Liver (tissue), 3 donors: ENCODE data around the gene WAC.

Experiments
- CTCF ChIP-seq: fragments of 150-350 bp; IDR thresholded peaks from 2 replicates; pipeline ENCODE4 v1.5.1; 2017; ENCODE audit warnings: improper control_type of control experiment, low read depth, low read length; ENCODE audit not compliant: missing input control
- GABPA ChIP-seq, 2 donors: IDR thresholded peaks in 1 of 2; conservative IDR thresholded peaks in 1 of 2; 2 replicates each; pipeline ENCODE4 v1.6.1; 2016; ENCODE audit warnings: antibody characterized with exemption in 2 of 2, mild to moderate bottlenecking in 1 of 2, moderate library complexity in 1 of 2
- TAF1 ChIP-seq: conservative IDR thresholded peaks from 2 replicates; pipeline ENCODE4 v1.6.1; 2016; ENCODE audit warnings: antibody characterized with exemption, mild to moderate bottlenecking
- TF ChIP-seq, protein P1 (sequence below): IDR thresholded peaks from 2 replicates; pipeline ENCODE4 v1.6.1; 2016; ENCODE audit warnings: antibody characterized with exemption
- TF ChIP-seq, protein P2 (sequence below): IDR thresholded peaks from 2 replicates; pipeline ENCODE4 v1.6.1; 2016; ENCODE audit warnings: antibody characterized with exemption, mild to moderate bottlenecking
- donor health status: healthy.
- donor health status: healthy.

- TF ChIP-seq CTCF = no peak
- TF ChIP-seq TAF1 = no peak
- TF ChIP-seq, protein P1, sequence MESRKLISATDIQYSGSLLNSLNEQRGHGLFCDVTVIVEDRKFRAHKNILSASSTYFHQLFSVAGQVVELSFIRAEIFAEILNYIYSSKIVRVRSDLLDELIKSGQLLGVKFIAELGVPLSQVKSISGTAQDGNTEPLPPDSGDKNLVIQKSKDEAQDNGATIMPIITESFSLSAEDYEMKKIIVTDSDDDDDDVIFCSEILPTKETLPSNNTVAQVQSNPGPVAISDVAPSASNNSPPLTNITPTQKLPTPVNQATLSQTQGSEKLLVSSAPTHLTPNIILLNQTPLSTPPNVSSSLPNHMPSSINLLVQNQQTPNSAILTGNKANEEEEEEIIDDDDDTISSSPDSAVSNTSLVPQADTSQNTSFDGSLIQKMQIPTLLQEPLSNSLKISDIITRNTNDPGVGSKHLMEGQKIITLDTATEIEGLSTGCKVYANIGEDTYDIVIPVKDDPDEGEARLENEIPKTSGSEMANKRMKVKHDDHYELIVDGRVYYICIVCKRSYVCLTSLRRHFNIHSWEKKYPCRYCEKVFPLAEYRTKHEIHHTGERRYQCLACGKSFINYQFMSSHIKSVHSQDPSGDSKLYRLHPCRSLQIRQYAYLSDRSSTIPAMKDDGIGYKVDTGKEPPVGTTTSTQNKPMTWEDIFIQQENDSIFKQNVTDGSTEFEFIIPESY = no peak
- TF ChIP-seq GABPA (IDR thresholded peaks at IDR 0.05 in 1 of 2, conservative IDR thresholded peaks at IDR 0.05 in 1 of 2) = no peak
- TF ChIP-seq, protein P2, sequence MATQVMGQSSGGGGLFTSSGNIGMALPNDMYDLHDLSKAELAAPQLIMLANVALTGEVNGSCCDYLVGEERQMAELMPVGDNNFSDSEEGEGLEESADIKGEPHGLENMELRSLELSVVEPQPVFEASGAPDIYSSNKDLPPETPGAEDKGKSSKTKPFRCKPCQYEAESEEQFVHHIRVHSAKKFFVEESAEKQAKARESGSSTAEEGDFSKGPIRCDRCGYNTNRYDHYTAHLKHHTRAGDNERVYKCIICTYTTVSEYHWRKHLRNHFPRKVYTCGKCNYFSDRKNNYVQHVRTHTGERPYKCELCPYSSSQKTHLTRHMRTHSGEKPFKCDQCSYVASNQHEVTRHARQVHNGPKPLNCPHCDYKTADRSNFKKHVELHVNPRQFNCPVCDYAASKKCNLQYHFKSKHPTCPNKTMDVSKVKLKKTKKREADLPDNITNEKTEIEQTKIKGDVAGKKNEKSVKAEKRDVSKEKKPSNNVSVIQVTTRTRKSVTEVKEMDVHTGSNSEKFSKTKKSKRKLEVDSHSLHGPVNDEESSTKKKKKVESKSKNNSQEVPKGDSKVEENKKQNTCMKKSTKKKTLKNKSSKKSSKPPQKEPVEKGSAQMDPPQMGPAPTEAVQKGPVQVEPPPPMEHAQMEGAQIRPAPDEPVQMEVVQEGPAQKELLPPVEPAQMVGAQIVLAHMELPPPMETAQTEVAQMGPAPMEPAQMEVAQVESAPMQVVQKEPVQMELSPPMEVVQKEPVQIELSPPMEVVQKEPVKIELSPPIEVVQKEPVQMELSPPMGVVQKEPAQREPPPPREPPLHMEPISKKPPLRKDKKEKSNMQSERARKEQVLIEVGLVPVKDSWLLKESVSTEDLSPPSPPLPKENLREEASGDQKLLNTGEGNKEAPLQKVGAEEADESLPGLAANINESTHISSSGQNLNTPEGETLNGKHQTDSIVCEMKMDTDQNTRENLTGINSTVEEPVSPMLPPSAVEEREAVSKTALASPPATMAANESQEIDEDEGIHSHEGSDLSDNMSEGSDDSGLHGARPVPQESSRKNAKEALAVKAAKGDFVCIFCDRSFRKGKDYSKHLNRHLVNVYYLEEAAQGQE = no peak
Measured at GRCh38 chr10:28554952-28555351, 22.0 kb downstream of the WAC start.
